T-cell (primary cell): ENCODE data around the gene ADAMTSL2. TPM values are rescaled to one million over a fixed set of nuclear protein-coding genes. Genes with fewer than 3 reads are reported as not detected.
A peak's percentile ranks its signal among the peaks of the same experiment; 100 is the strongest.

ENCODE experiments used
- ATAC-seq, 4 experiments: fragments of 200-7000 bp in 3 of 4; fragments of 150-1000 bp in 1 of 4; cut with Tn5 transposase; replicated peaks in 1 of 4; 1 replicate in 3 of 4; 2 replicates in 1 of 4; pipeline ENCODE4 v1.10.0; 2021; ENCODE audit warnings: moderate library complexity in 3 of 4, mild to moderate bottlenecking in 2 of 4, moderate number of reproducible peaks in 1 of 4
- CTCF ChIA-PET, 2 donors: fragments of 300-600 bp; sonication (Branson Sonifier 250); formaldehyde crosslinking; loops; one replicate each; lab custom pipeline; 2022; ENCODE audit warnings: antibody characterized with exemption in 2 of 2; lab: Charles Lee
- POLR2A ChIA-PET, 2 donors: fragments of 300-600 bp; sonication (Branson Sonifier 250); formaldehyde crosslinking; loops; one replicate each; lab custom pipeline; 2022; ENCODE audit warnings: antibody characterized with exemption in 2 of 2; lab: Charles Lee
- DNase-seq, 35 experiments: peaks; one replicate each; pipeline versions ENCODE4 v3.0.0 to v3.0.0-alpha.2; 2013 to 2023
- H3K27ac ChIP-seq: one replicate; pipeline ENCODE4 v1.5.1; 2013; ENCODE audit warnings: low read length
- H3K27me3 ChIP-seq, 2 experiments: replicated peaks in 1 of 2; 1 replicate in 1 of 2; 2 replicates in 1 of 2; pipeline versions ENCODE4 v1.6.1 to v1.7.0; 2013; ENCODE audit warnings: low read length in 1 of 2, mixed read lengths in 1 of 2; ENCODE audit not compliant: control insufficient read depth in 2 of 2, insufficient read depth in 2 of 2; ENCODE audit errors: extremely low read depth in 1 of 2
- H3K36me3 ChIP-seq, 2 donors: 1 replicate in 1 of 2; 2 replicates in 1 of 2; pipeline versions ENCODE4 v1.6.1 to v1.7.0; 2013; ENCODE audit warnings: low read length in 1 of 2; ENCODE audit not compliant: control insufficient read depth in 2 of 2, insufficient read depth in 1 of 2; ENCODE audit errors: extremely low read depth in 1 of 2
- H3K4me1 ChIP-seq, 2 experiments: 1 replicate in 1 of 2; 2 replicates in 1 of 2; pipeline versions ENCODE4 v1.6.1 to v1.7.0; 2013; ENCODE audit warnings: low read length in 2 of 2, mixed read lengths in 1 of 2; ENCODE audit not compliant: insufficient read depth in 2 of 2, control insufficient read depth in 1 of 2; ENCODE audit errors: extremely low read depth in 1 of 2
- H3K4me3 ChIP-seq, 2 donors: 1 replicate in 1 of 2; 2 replicates in 1 of 2; pipeline versions ENCODE4 v1.5.1 to v1.7.0; 2013; ENCODE audit warnings: mild to moderate bottlenecking in 2 of 2, low read length in 1 of 2, moderate library complexity in 1 of 2; ENCODE audit not compliant: control insufficient read depth in 1 of 2; ENCODE audit errors: extremely low read depth in 1 of 2
- H3K9me3 ChIP-seq: 2 replicates; pipeline ENCODE4 v1.7.0; 2013
- H3K27ac Mint-ChIP-seq, 2 donors: one replicate each; pipeline ENCODE4 v1.8.0; 2020 to 2021; ENCODE audit warnings: mild to moderate bottlenecking in 2 of 2, mixed read lengths in 2 of 2
- H3K27me3 Mint-ChIP-seq, 2 donors: one replicate each; pipeline ENCODE4 v1.8.0; 2021 to 2022; ENCODE audit warnings: mixed read lengths in 2 of 2
- H3K36me3 Mint-ChIP-seq: one replicate; pipeline ENCODE4 v1.8.0; 2021; ENCODE audit warnings: mixed read lengths
- H3K4me1 Mint-ChIP-seq, 3 donors: one replicate each; pipeline ENCODE4 v1.8.0; 2020 to 2022; ENCODE audit warnings: mixed read lengths in 3 of 3, mild to moderate bottlenecking in 1 of 3
- H3K4me3 Mint-ChIP-seq, 3 donors: one replicate each; pipeline ENCODE4 v1.8.0; 2020 to 2022; ENCODE audit warnings: mild to moderate bottlenecking in 3 of 3, mixed read lengths in 3 of 3, moderate library complexity in 3 of 3
- H3K9me3 Mint-ChIP-seq, 3 donors: one replicate each; pipeline ENCODE4 v1.8.0; 2020 to 2022; ENCODE audit warnings: mixed read lengths in 3 of 3
- WGBS: methylation state at CpG from one replicate; pipeline ENCODE4 v1.1.5; 2013; ENCODE audit warnings: missing lambda C conversion rate; ENCODE audit not compliant: insufficient coverage; 5-methylcytosine and 5-hydroxymethylcytosine counted together
- total RNA-seq, 35 experiments: library from RNA in 6 of 35; stranded (reverse) in 6 of 35; fragments of 120-200 nt in 1 of 35; gene quantifications; one replicate each; pipeline versions ENCODE4 v1.2.1 to v1.2.4 and lab custom pipeline; 2013 to 2026

ADAMTSL2 gene
- total RNA-seq, 5 donors from 2014 or later (not counting 1 experiment from before 2014, with no cell fraction given): 0.16 to 0.76 (median 0.53) TPM

DNA sequence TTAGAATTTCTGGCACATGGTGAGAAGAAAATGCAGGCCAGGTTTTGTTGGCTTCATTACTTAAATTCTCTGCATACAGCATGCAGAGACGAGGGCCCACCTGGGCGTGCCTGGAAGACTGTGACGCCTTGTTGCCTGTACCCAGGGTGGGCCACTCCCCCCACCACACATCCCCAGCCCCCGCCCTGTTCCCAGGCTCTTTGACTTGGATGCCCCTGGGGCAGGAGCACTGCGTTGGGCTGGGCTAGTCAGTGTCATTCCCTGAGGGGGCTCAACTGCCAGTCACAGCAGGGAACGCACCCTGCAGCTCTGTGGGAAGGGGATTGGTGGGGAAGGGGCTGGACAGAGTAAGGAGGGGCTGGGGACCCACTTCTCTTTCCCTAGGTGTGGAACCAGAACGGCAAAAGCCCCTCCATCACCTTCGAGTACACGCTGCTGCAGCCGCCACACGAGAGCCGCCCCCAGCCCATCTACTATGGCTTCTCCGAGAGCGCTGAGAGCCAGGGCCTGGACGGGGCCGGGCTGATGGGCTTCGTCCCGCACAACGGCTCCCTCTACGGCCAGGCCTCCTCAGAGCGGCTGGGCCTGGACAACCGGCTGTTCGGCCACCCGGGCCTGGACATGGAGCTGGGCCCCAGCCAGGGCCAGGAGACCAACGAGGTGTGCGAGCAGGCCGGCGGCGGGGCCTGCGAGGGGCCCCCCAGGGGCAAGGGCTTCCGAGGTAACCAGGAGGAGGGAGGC is 19.6 kb downstream of the ADAMTSL2 start:
- Histone ChIP-seq H3K27ac (no peak overlapping the region), H3K36me3 (peaks cover 0 to 10% of the 10 kb centered on the region in 2 donors), H3K27me3 (peaks cover 0 to 49% of the 10 kb centered on the region in 2 experiments), H3K4me3 (no peak overlapping the region), H3K4me1 (peaks cover 0 to 11% of the 10 kb centered on the region in 2 experiments), H3K9me3 (no peaks in the 10 kb centered on the region)
- Mint-ChIP-seq H3K27me3 (peaks cover 8 to 19% of the 10 kb centered on the region in 2 donors), H3K9me3 (no peaks in the 10 kb centered on the region), H3K4me3 (no peak overlapping the region), H3K27ac (no peak overlapping the region), H3K4me1 (peaks cover 7 to 14% (median 11%) of the 10 kb centered on the region in 3 donors), H3K36me3 (no peaks in the 10 kb centered on the region)
- POLR2A ChIA-PET: no interaction called here
- ATAC-seq (no peak), DNase-seq (no peak)
- CTCF ChIA-PET: no interaction called here
- WGBS: 92% methylated on average over 23 of the region's 31 CpGs

DNA sequence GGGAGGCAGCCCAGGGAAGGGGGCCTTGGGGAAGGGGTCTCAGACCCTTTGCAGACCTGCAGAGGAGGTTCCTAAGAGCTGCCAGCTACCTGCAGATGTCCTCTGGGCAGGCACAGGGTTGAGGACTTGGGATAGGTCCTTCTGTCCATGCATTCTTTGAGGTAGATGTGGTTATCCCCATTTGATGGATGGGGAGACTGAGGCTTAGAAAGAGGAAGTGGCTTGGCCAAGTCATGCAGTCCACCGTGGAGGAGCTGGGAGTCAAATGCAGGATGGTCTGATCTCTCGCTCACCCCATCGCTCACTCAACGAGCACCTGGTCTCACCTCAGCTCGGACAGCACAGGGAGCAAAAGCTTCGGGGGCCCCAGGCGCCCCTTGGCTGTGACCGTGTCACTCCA is 20.2 kb downstream of the ADAMTSL2 start:
- peaks cover 0 to 10% of the 10 kb centered on the region in 2 donors for H3K36me3 ChIP-seq
- H3K4me1 ChIP-seq: peaks cover 0 to 11% of the 10 kb centered on the region in 2 experiments
- ChIA-PET POLR2A (no interaction called here), CTCF (no interaction called here)
- no peak for ATAC-seq
- H3K9me3 Mint-ChIP-seq: no peaks in the 10 kb centered on the region
- no peak overlapping the region for H3K27ac ChIP-seq
- no peak overlapping the region for H3K27ac Mint-ChIP-seq
- H3K27me3 Mint-ChIP-seq: peaks cover 8 to 20% of the 10 kb centered on the region in 2 donors
- H3K9me3 ChIP-seq: no peaks in the 10 kb centered on the region
- H3K4me1 Mint-ChIP-seq: peaks cover 7 to 14% (median 11%) of the 10 kb centered on the region in 3 donors
- H3K4me3 ChIP-seq: no peak overlapping the region
- no peak for DNase-seq
- no peaks in the 10 kb centered on the region for H3K36me3 Mint-ChIP-seq
- 85% methylated on average over 8 of the region's 8 CpGs for WGBS
- peaks cover 0 to 52% of the 10 kb centered on the region in 2 experiments for H3K27me3 ChIP-seq
- no peak overlapping the region for H3K4me3 Mint-ChIP-seq

- Histone ChIP-seq H3K36me3 (peaks cover 0 to 5% of the 10 kb centered on the region in 2 donors), H3K27me3 (peaks cover 0 to 53% of the 10 kb centered on the region in 2 experiments), H3K9me3 (no peaks in the 10 kb centered on the region), H3K4me1 (peaks cover 0 to 11% of the 10 kb centered on the region in 2 experiments), H3K27ac (no peak overlapping the region), H3K4me3 (no peak overlapping the region)
- ATAC-seq (no peak), DNase-seq (no peak)
- H3K27me3 Mint-ChIP-seq: peaks cover 8 to 23% of the 10 kb centered on the region in 2 donors
- POLR2A ChIA-PET: no interaction called here
- H3K4me3 Mint-ChIP-seq: no peak overlapping the region
- H3K36me3 Mint-ChIP-seq: no peaks in the 10 kb centered on the region
- peaks cover 7 to 14% (median 11%) of the 10 kb centered on the region in 3 donors for H3K4me1 Mint-ChIP-seq
- WGBS: 62% methylated on average over 5 of the region's 5 CpGs
- H3K27ac Mint-ChIP-seq: no peak overlapping the region
- no peaks in the 10 kb centered on the region for H3K9me3 Mint-ChIP-seq
- CTCF ChIA-PET: no interaction called here
Observed at GRCh38 chr9:133556354-133556753, 21.9 kb downstream of the ADAMTSL2 start.

DNA sequence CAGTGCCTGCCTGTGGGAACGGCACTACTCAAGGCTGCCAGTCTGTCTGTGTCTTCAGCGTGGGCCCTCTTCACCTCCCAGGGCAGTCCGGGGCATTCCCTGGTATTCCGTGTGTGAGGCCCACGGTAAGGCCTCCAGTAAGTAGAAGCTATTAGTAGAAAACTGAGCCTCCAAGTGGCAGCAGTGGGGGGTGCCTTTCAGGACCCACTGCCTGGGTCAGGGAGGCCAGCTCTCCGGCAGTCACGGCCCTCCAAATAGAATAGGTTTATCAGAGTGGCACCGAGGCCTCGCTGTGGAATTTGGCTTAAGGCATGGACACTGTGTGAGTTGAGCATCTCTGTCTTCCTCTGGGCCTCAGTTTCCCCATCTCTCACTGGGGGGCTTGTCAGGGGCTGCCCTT is 23.1 kb downstream of the ADAMTSL2 start:
- Histone ChIP-seq H3K36me3 (peaks cover 0 to 5% of the 10 kb centered on the region in 2 donors), H3K27me3 (peaks cover 0 to 53% of the 10 kb centered on the region in 2 experiments), H3K9me3 (no peaks in the 10 kb centered on the region), H3K4me3 (no peak overlapping the region), H3K4me1 (peaks cover 0 to 11% of the 10 kb centered on the region in 2 experiments), H3K27ac (no peak overlapping the region)
- 87% methylated on average over 6 of the region's 9 CpGs for WGBS
- ATAC-seq (no peak), DNase-seq (no peak)
- Mint-ChIP-seq H3K4me3 (no peak overlapping the region), H3K27me3 (peaks cover 8 to 21% of the 10 kb centered on the region in 2 donors), H3K4me1 (peaks cover 7 to 14% (median 14%) of the 10 kb centered on the region in 3 donors), H3K27ac (no peak overlapping the region), H3K9me3 (no peaks in the 10 kb centered on the region), H3K36me3 (no peaks in the 10 kb centered on the region)
- ChIA-PET CTCF (no interaction called here), POLR2A (no interaction called here)

- peaks cover 12 to 20% (median 19%) of the 10 kb centered on the region in 3 donors for H3K4me1 Mint-ChIP-seq
- Histone ChIP-seq H3K4me1 (peaks cover 0 to 17% of the 10 kb centered on the region in 2 experiments), H3K9me3 (no peaks in the 10 kb centered on the region), H3K36me3 (peaks cover 0 to 5% of the 10 kb centered on the region in 2 donors), H3K4me3 (no peak overlapping the region), H3K27ac (no peak overlapping the region), H3K27me3 (peaks cover 0 to 53% of the 10 kb centered on the region in 2 experiments)
- WGBS: 38% methylated on average over 20 of the region's 31 CpGs
- peaks cover 8 to 21% of the 10 kb centered on the region in 2 donors for H3K27me3 Mint-ChIP-seq
- ChIA-PET CTCF (no interaction called here), POLR2A (no interaction called here)
- H3K36me3 Mint-ChIP-seq: no peaks in the 10 kb centered on the region
- no peak for ATAC-seq
- H3K27ac Mint-ChIP-seq: no peak overlapping the region
- H3K9me3 Mint-ChIP-seq: no peaks in the 10 kb centered on the region
- DNase-seq: no peak
- H3K4me3 Mint-ChIP-seq: peak overlapping the region in 1 of 3 donors; percentile 22
Observed at GRCh38 chr9:133558191-133559126, 24.0 kb downstream of the ADAMTSL2 start.

DNA sequence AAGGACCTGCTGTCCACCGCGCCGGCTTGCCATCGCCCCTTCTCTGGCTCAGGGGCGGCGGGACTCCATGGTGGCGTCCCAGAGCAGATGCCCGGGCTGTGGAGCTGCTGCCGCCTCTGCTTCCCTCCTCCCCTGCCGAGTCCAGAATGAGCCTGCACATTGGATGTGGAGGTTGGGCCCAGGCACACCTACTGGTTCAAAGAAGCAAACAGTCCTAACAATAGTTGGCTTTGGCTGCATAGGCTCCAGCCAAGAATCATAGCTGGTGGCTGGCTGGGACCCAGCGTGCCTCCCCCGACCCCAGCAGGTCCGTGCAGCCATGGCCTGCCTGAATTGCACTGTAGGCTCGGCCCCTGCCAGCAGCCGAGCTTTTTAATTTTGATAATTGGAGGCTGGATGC is 25.8 kb downstream of the ADAMTSL2 start:
- Histone ChIP-seq H3K27me3 (peaks cover 0 to 42% of the 10 kb centered on the region in 2 experiments), H3K27ac (no peak overlapping the region), H3K4me3 (no peak overlapping the region), H3K4me1 (peaks cover 0 to 19% of the 10 kb centered on the region in 2 experiments), H3K36me3 (peaks cover 0 to 5% of the 10 kb centered on the region in 2 donors), H3K9me3 (no peaks in the 10 kb centered on the region)
- POLR2A ChIA-PET: no interaction called here
- ATAC-seq: no peak
- Mint-ChIP-seq H3K4me3 (no peak overlapping the region), H3K36me3 (no peaks in the 10 kb centered on the region), H3K9me3 (no peaks in the 10 kb centered on the region), H3K27me3 (peaks cover 8 to 21% of the 10 kb centered on the region in 2 donors), H3K4me1 (peaks cover 14 to 23% (median 21%) of the 10 kb centered on the region in 3 donors), H3K27ac (no peak overlapping the region)
- DNase-seq: no peak
- CTCF ChIA-PET: no interaction called here
- 94% methylated on average over 14 of the region's 15 CpGs for WGBS
